GM12873 (cell line): ENCODE data around the gene CHRNA3.

Experiments
- CTCF ChIP-seq: IDR thresholded peaks from 2 replicates; pipeline ENCODE4 v1.5.1; 2012; ENCODE audit warnings: low read depth, mild to moderate bottlenecking, moderate library complexity, low read length, control low read depth; ENCODE audit not compliant: insufficient read depth; ENCODE audit errors: missing control alignments

CHRNA3 gene

GRCh38 chr15:78628227-78628626 is 7.4 kb upstream of the CHRNA3 start:
- no peak for TF ChIP-seq CTCF

- no peak for TF ChIP-seq CTCF
Measured at GRCh38 chr15:78627348-78627747, 6.6 kb upstream of the CHRNA3 start.

- TF ChIP-seq CTCF = no peak
Measured at GRCh38 chr15:78626381-78626995, 5.7 kb upstream of the CHRNA3 start.

- TF ChIP-seq CTCF = no peak
Measured at GRCh38 chr15:78625606-78626280, 4.9 kb upstream of the CHRNA3 start.

GRCh38 chr15:78624651-78625590 is 4.1 kb upstream of the CHRNA3 start:
- no peak for TF ChIP-seq CTCF

GRCh38 chr15:78623786-78624497 is 3.1 kb upstream of the CHRNA3 start:
- no peak for TF ChIP-seq CTCF

GRCh38 chr15:78621810-78622402 is 1.1 kb upstream of the CHRNA3 start:
- no peak for TF ChIP-seq CTCF
